ENCODE results near the gene TOMM22.

The TOMM22 gene

GRCh38 chr22:38733724-38734381, 52.1 kb downstream of the TOMM22 start:
- H2BK12ac ChIP-seq (ENCODE audit: low read length in 2 of 2), result no peak overlapping the region
- no peak overlapping the region for H3K9ac ChIP-seq (ENCODE audit: low read length)
- H3K4me3 ChIP-seq (ENCODE audit: insufficient read depth in 1 of 2, low read depth in 1 of 2, low read length in 2 of 2), result no peak overlapping the region
- no peak overlapping the region for H3K14ac ChIP-seq (ENCODE audit: low read length in 2 of 2)
- no peaks in the 10 kb centered on the region for H3K9me3 ChIP-seq (ENCODE audit: control insufficient read depth, low read length)
- no peak overlapping the region for H3K4me2 ChIP-seq (ENCODE audit: low read length, poor library complexity, severe bottlenecking)
- no peak overlapping the region for H3K27ac ChIP-seq (ENCODE audit: low read length, poor library complexity, severe bottlenecking)
- DNase-seq, result peak; percentile 32
- H3K23ac ChIP-seq (ENCODE audit: low read length in 2 of 2), result no peak overlapping the region
- 93% methylated on average over 8 of the region's 8 CpGs for WGBS
- no peak overlapping the region for H2BK5ac ChIP-seq (ENCODE audit: low read depth, low read length, poor library complexity, severe bottlenecking)
- H3K79me1 ChIP-seq (replicated peaks; ENCODE audit: low read length, poor library complexity, severe bottlenecking), result peaks cover 12% of the 10 kb centered on the region
- no peaks in the 10 kb centered on the region for H3K27me3 ChIP-seq (ENCODE audit: control insufficient read depth in 1 of 2, insufficient read depth in 1 of 2, low read length in 2 of 2)
- H3K36me3 ChIP-seq (ENCODE audit: control insufficient read depth in 1 of 2, insufficient read depth in 2 of 2, low read depth in 1 of 2, low read length in 2 of 2), result peaks cover 88 to 100% of the 10 kb centered on the region in 2 experiments
- no peak overlapping the region for H4K91ac ChIP-seq (ENCODE audit: low read length)
- no peak overlapping the region for H2BK15ac ChIP-seq (ENCODE audit: low read depth, poor library complexity, severe bottlenecking)
- no peak overlapping the region for H4K8ac ChIP-seq (ENCODE audit: low read length)
- H2AK5ac ChIP-seq (ENCODE audit: low read length, severe bottlenecking), result no peak overlapping the region
- H3K18ac ChIP-seq (ENCODE audit: low read depth in 1 of 2, low read length in 2 of 2), result no peak overlapping the region
- H2AFZ ChIP-seq (ENCODE audit: low read depth, low read length), result no peak overlapping the region
- H3K4ac ChIP-seq (ENCODE audit: low read depth in 1 of 2, low read length in 2 of 2), result no peak overlapping the region
- H2BK120ac ChIP-seq (ENCODE audit: low read depth, low read length), result no peak overlapping the region
- H3K4me1 ChIP-seq (ENCODE audit: control insufficient read depth, insufficient read depth, low read depth, low read length), result peaks cover 3% of the 10 kb centered on the region

GRCh38 chr22:38734421-38735100, 52.8 kb downstream of the TOMM22 start:
- H3K4me2 ChIP-seq (ENCODE audit: low read length, poor library complexity, severe bottlenecking), result no peak overlapping the region
- no peak overlapping the region for H3K9ac ChIP-seq (ENCODE audit: low read length)
- H3K79me1 ChIP-seq (replicated peaks; ENCODE audit: low read length, poor library complexity, severe bottlenecking), result peaks cover 11% of the 10 kb centered on the region

More at GRCh38 chr22:38734421-38735100, 52.8 kb downstream of the TOMM22 start:
- no peak overlapping the region for H2BK120ac ChIP-seq (ENCODE audit: low read depth, low read length)
- H3K27me3 ChIP-seq (ENCODE audit: control insufficient read depth in 1 of 2, insufficient read depth in 1 of 2, low read length in 2 of 2), result no peaks in the 10 kb centered on the region
- peaks cover 3% of the 10 kb centered on the region for H3K4me1 ChIP-seq (ENCODE audit: control insufficient read depth, insufficient read depth, low read depth, low read length)
- peaks cover 88 to 100% of the 10 kb centered on the region in 2 experiments for H3K36me3 ChIP-seq (ENCODE audit: control insufficient read depth in 1 of 2, insufficient read depth in 2 of 2, low read depth in 1 of 2, low read length in 2 of 2)
- no peak overlapping the region for H4K91ac ChIP-seq (ENCODE audit: low read length)
- H3K18ac ChIP-seq (ENCODE audit: low read depth in 1 of 2, low read length in 2 of 2), result no peak overlapping the region
- H2BK15ac ChIP-seq (ENCODE audit: low read depth, poor library complexity, severe bottlenecking), result no peak overlapping the region
- H4K8ac ChIP-seq (ENCODE audit: low read length), result no peak overlapping the region
- H2AK5ac ChIP-seq (ENCODE audit: low read length, severe bottlenecking), result no peak overlapping the region
- H3K4me3 ChIP-seq (ENCODE audit: insufficient read depth in 1 of 2, low read depth in 1 of 2, low read length in 2 of 2), result no peak overlapping the region
- no peak overlapping the region for H3K23ac ChIP-seq (ENCODE audit: low read length in 2 of 2)
- no peak overlapping the region for H3K14ac ChIP-seq (ENCODE audit: low read length in 2 of 2)
- no peak for DNase-seq
- H2AFZ ChIP-seq (ENCODE audit: low read depth, low read length), result no peak overlapping the region
- no peaks in the 10 kb centered on the region for H3K9me3 ChIP-seq (ENCODE audit: control insufficient read depth, low read length)
- H2BK5ac ChIP-seq (ENCODE audit: low read depth, low read length, poor library complexity, severe bottlenecking), result no peak overlapping the region
- no peak overlapping the region for H3K27ac ChIP-seq (ENCODE audit: low read length, poor library complexity, severe bottlenecking)
- H3K4ac ChIP-seq (ENCODE audit: low read depth in 1 of 2, low read length in 2 of 2), result no peak overlapping the region
- no peak overlapping the region for H2BK12ac ChIP-seq (ENCODE audit: low read length in 2 of 2)
- WGBS, result 89% methylated on average over 13 of the region's 13 CpGs

Measured in mesenchymal stem cell (in vitro differentiated cells and primary cell).